H9 (cell line): ENCODE measurements around the gene OR10A6. TPM values are rescaled to one million over a fixed set of nuclear protein-coding genes. Genes with fewer than 3 reads are reported as not detected.

ENCODE experiments used
- DNase-seq: peaks from one replicate; pipeline ENCODE4 v3.0.0-alpha.2; 2017
- H2AFZ ChIP-seq: one replicate; pipeline ENCODE4 v1.6.1; 2013; ENCODE audit warnings: mild to moderate bottlenecking, low read length, control low read depth, moderate library complexity
- H2AK5ac ChIP-seq: 2 replicates; pipeline ENCODE4 v1.6.1; 2013; ENCODE audit warnings: low read length, control low read depth, mixed read lengths; ENCODE audit not compliant: insufficient read length
- H2BK120ac ChIP-seq: one replicate; pipeline ENCODE4 v1.6.1; 2013; ENCODE audit warnings: low read depth, mild to moderate bottlenecking, low read length, control low read depth, inconsistent platforms; ENCODE audit not compliant: poor library complexity, severe bottlenecking
- H2BK12ac ChIP-seq: 2 replicates; pipeline ENCODE4 v1.6.1; 2013; ENCODE audit warnings: low read length, control low read depth, mixed read lengths, low read depth; ENCODE audit not compliant: insufficient read length
- H2BK15ac ChIP-seq: 2 replicates; pipeline ENCODE4 v1.6.1; 2013; ENCODE audit warnings: low read depth, low read length, control low read depth
- H2BK20ac ChIP-seq: one replicate; pipeline ENCODE4 v1.6.1; 2013; ENCODE audit warnings: low read depth, mild to moderate bottlenecking, low read length, control low read depth, inconsistent platforms; ENCODE audit not compliant: poor library complexity, severe bottlenecking
- H2BK5ac ChIP-seq: 2 replicates; pipeline ENCODE4 v1.6.1; 2013; ENCODE audit warnings: low read length, control low read depth, mixed read lengths; ENCODE audit not compliant: insufficient read length
- H3K14ac ChIP-seq: 2 replicates; pipeline ENCODE4 v1.6.1; 2013; ENCODE audit warnings: low read length, control low read depth; ENCODE audit not compliant: insufficient read depth
- H3K18ac ChIP-seq: 2 replicates; pipeline ENCODE4 v1.6.1; 2013; ENCODE audit warnings: low read depth, mild to moderate bottlenecking, mixed read lengths, low read length, control low read depth; ENCODE audit not compliant: insufficient read length
- H3K23ac ChIP-seq: 2 replicates; pipeline ENCODE4 v1.6.1; 2013; ENCODE audit warnings: low read length, control low read depth, mixed read lengths, low read depth; ENCODE audit not compliant: insufficient read length
- H3K23me2 ChIP-seq: 2 replicates; pipeline ENCODE4 v1.6.1; 2013; ENCODE audit warnings: low read depth, mild to moderate bottlenecking, mixed read lengths, low read length, control low read depth; ENCODE audit not compliant: insufficient read length, poor library complexity, severe bottlenecking
- H3K27ac ChIP-seq: 2 replicates; pipeline ENCODE4 v1.5.1; 2013; ENCODE audit warnings: low read length, control low read depth, mixed read lengths, low read depth; ENCODE audit not compliant: insufficient read length
- H3K27me3 ChIP-seq: 2 replicates; pipeline ENCODE4 v1.6.1; 2013; ENCODE audit warnings: low read length, control low read depth, inconsistent platforms; ENCODE audit not compliant: insufficient read depth
- H3K4ac ChIP-seq: 2 replicates; pipeline ENCODE4 v1.6.1; 2013; ENCODE audit warnings: low read depth, mild to moderate bottlenecking, control low read depth, inconsistent platforms, low read length, moderate library complexity
- H3K4me1 ChIP-seq: 2 replicates; pipeline ENCODE4 v1.6.1; 2013; ENCODE audit warnings: low read length, control low read depth, inconsistent platforms; ENCODE audit not compliant: insufficient read depth
- H3K4me2 ChIP-seq: 2 replicates; pipeline ENCODE4 v1.6.1; 2013; ENCODE audit warnings: low read length, control low read depth, mixed read lengths; ENCODE audit not compliant: insufficient read length, insufficient read depth
- H3K56ac ChIP-seq: 2 replicates; pipeline ENCODE4 v1.6.1; 2013; ENCODE audit warnings: low read depth, mild to moderate bottlenecking, mixed read lengths, low read length, control low read depth; ENCODE audit not compliant: insufficient read length
- H3K79me1 ChIP-seq: 2 replicates; pipeline ENCODE4 v1.6.1; 2013; ENCODE audit warnings: low read depth, mild to moderate bottlenecking, moderate library complexity, low read length, control low read depth, inconsistent platforms; ENCODE audit not compliant: insufficient read depth, poor library complexity, severe bottlenecking
- H3K79me2 ChIP-seq: 2 replicates; pipeline ENCODE4 v1.6.1; 2013; ENCODE audit warnings: low read length, control low read depth, inconsistent platforms; ENCODE audit not compliant: insufficient read depth
- H3K9ac ChIP-seq: 2 replicates; pipeline ENCODE4 v1.6.1; 2013; ENCODE audit warnings: low read length, control low read depth, mixed read lengths; ENCODE audit not compliant: insufficient read length; ENCODE audit errors: extremely low read depth
- H3K9me3 ChIP-seq: one replicate; pipeline ENCODE4 v1.6.1; 2013; ENCODE audit warnings: low read depth, low read length, inconsistent platforms; ENCODE audit not compliant: control insufficient read depth
- H3T11ph ChIP-seq: one replicate; pipeline ENCODE4 v1.6.1; 2013; ENCODE audit warnings: mild to moderate bottlenecking, low read length, control low read depth, inconsistent platforms
- H4K20me1 ChIP-seq: one replicate; pipeline ENCODE4 v1.6.1; 2013; ENCODE audit not compliant: control insufficient read depth, insufficient read length, insufficient read depth
- H4K5ac ChIP-seq: 2 replicates; pipeline ENCODE4 v1.6.1; 2013; ENCODE audit warnings: low read depth, mild to moderate bottlenecking, mixed read lengths, low read length, control low read depth; ENCODE audit not compliant: insufficient read length
- H4K8ac ChIP-seq: replicated peaks from 2 replicates; pipeline ENCODE4 v1.6.1; 2013; ENCODE audit warnings: low read length, control low read depth, mixed read lengths, low read depth; ENCODE audit not compliant: insufficient read length
- H4K91ac ChIP-seq: 2 replicates; pipeline ENCODE4 v1.6.1; 2013; ENCODE audit warnings: low read depth, mild to moderate bottlenecking, moderate library complexity, mixed read lengths, low read length, control low read depth; ENCODE audit not compliant: insufficient read length
- H3K27ac Mint-ChIP-seq, 3 experiments: 2 replicates in 2 of 3; 3 replicates in 1 of 3; pipeline ENCODE4 v1.8.0; 2020 to 2021; ENCODE audit warnings: mixed read lengths in 3 of 3, mild to moderate bottlenecking in 1 of 3, moderate library complexity in 1 of 3
- H3K27me3 Mint-ChIP-seq: 2 replicates; pipeline ENCODE4 v1.8.0; 2021; ENCODE audit warnings: low read depth, mild to moderate bottlenecking, moderate library complexity, mixed read lengths
- H3K36me3 Mint-ChIP-seq, 3 experiments: 2 replicates in 2 of 3; 3 replicates in 1 of 3; pipeline ENCODE4 v1.8.0; 2020 to 2021; ENCODE audit warnings: low read depth in 3 of 3, mixed read lengths in 3 of 3; ENCODE audit not compliant: insufficient read depth in 1 of 3
- H3K4me1 Mint-ChIP-seq, 2 experiments: 2 replicates each; pipeline ENCODE4 v1.8.0; 2020; ENCODE audit warnings: mixed read lengths in 2 of 2
- H3K4me3 Mint-ChIP-seq, 2 experiments: 2 replicates in 1 of 2; 3 replicates in 1 of 2; pipeline ENCODE4 v1.8.0; 2020 to 2021; ENCODE audit warnings: mild to moderate bottlenecking in 2 of 2, mixed read lengths in 2 of 2, moderate library complexity in 1 of 2
- H3K9me3 Mint-ChIP-seq, 2 experiments: 2 replicates in 1 of 2; 3 replicates in 1 of 2; pipeline ENCODE4 v1.8.0; 2020; ENCODE audit warnings: mild to moderate bottlenecking in 2 of 2, mixed read lengths in 2 of 2, moderate library complexity in 1 of 2
- WGBS: extraction: QIAGEN DNeasy Blood & Tissue Kit; methylation state at CpG from one replicate; pipeline ENCODE4 v1.1.7; 2013; ENCODE audit warnings: missing lambda C conversion rate, low lambda C conversion rate, mixed read lengths; ENCODE audit not compliant: insufficient read length; ENCODE audit errors: extremely low coverage; 5-methylcytosine and 5-hydroxymethylcytosine counted together
- total RNA-seq: library from RNA; stranded (reverse); gene quantifications from 2 replicates; pipeline ENCODE4 v1.2.1, GENCODE V29; 2021
- TF ChIP-seq, protein P1 (sequence below): fragments of 200-600 bp; sonication (generic); conservative IDR thresholded peaks from 3 replicates; pipeline ENCODE4 v1.8.0; 2021; ENCODE audit warnings: antibody characterized with exemption, mild to moderate bottlenecking

Gene OR10A6
- total RNA-seq, 1 experiment from 2014 or later: not detected

DNA sequence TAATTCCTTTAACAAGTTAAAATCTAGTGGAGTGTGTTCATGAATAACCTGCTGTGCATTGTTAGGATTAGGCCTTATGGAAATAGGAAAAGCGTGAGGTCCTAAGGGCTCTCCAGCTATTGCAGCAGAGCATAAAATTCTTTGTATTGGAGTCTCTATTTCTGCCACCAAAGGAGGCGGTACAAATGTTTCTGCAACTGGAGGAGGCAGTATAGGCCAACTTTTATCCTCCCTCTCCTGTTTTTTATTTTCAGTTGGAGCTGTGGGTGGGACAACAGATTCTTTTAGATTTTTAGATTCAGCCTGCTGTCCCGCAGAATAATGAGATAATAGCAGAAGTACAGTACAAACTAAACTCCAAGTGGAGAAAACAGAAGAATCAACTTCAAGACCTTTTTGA, 26.2 kb downstream of the OR10A6 start:
- no peaks in the 10 kb centered on the region for H3K23me2 ChIP-seq
- no peak overlapping the region for H2BK12ac ChIP-seq
- H3K79me1 ChIP-seq: no peaks in the 10 kb centered on the region
- H3K9me3 Mint-ChIP-seq: peaks cover 0 to 2% of the 10 kb centered on the region in 2 experiments; a peak in 1 of 5 replicates
- H2BK15ac ChIP-seq: no peak overlapping the region
- TF ChIP-seq, protein P1, sequence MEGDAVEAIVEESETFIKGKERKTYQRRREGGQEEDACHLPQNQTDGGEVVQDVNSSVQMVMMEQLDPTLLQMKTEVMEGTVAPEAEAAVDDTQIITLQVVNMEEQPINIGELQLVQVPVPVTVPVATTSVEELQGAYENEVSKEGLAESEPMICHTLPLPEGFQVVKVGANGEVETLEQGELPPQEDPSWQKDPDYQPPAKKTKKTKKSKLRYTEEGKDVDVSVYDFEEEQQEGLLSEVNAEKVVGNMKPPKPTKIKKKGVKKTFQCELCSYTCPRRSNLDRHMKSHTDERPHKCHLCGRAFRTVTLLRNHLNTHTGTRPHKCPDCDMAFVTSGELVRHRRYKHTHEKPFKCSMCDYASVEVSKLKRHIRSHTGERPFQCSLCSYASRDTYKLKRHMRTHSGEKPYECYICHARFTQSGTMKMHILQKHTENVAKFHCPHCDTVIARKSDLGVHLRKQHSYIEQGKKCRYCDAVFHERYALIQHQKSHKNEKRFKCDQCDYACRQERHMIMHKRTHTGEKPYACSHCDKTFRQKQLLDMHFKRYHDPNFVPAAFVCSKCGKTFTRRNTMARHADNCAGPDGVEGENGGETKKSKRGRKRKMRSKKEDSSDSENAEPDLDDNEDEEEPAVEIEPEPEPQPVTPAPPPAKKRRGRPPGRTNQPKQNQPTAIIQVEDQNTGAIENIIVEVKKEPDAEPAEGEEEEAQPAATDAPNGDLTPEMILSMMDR: peak; percentile 61
- no peak overlapping the region for H3K4me3 Mint-ChIP-seq
- H2BK120ac ChIP-seq: no peak overlapping the region
- H3K9ac ChIP-seq: peak overlapping the region; percentile 62
- no peaks in the 10 kb centered on the region for H3K79me2 ChIP-seq
- no peak overlapping the region for H2BK20ac ChIP-seq
- H3K27ac ChIP-seq: peak overlapping the region; percentile 62
- H3K9me3 ChIP-seq: no peaks in the 10 kb centered on the region
- peaks cover 0 to 6% (median 0%) of the 10 kb centered on the region in 3 experiments; a peak in 2 of 7 replicates for H3K36me3 Mint-ChIP-seq
- H3K56ac ChIP-seq: no peak overlapping the region
- no peak overlapping the region for H3T11ph ChIP-seq
- no peak overlapping the region for H2AK5ac ChIP-seq
- no peak for DNase-seq
- H3K14ac ChIP-seq: no peak overlapping the region
- H3K23ac ChIP-seq: no peak overlapping the region
- H3K4me2 ChIP-seq: peak overlapping the region; percentile 50
- H3K27me3 ChIP-seq: no peaks in the 10 kb centered on the region
- no peak overlapping the region for H4K8ac ChIP-seq
- H4K20me1 ChIP-seq: peaks cover 3% of the 10 kb centered on the region
- H2BK5ac ChIP-seq: no peak overlapping the region
- peaks cover 60 to 66% of the 10 kb centered on the region in 2 experiments for H3K4me1 Mint-ChIP-seq
- H3K18ac ChIP-seq: no peak overlapping the region
- H4K91ac ChIP-seq: no peak overlapping the region
- no CpG with 5 or more reads among the region's 3 CpGs for WGBS
- no peak overlapping the region for H2AFZ ChIP-seq
- H4K5ac ChIP-seq: peak overlapping the region; percentile 19
- H3K27ac Mint-ChIP-seq: 0 out of 7 replicates have a peak overlapping the region, but pooled peaks of 1 of the 3 experiments have one; percentile 95
- no peak overlapping the region for H3K4ac ChIP-seq
- H3K27me3 Mint-ChIP-seq: no peaks in the 10 kb centered on the region; the same call in 1 of the 2 replicates
- peaks cover 4% of the 10 kb centered on the region; the same call in 1 of the 2 replicates for H3K4me1 ChIP-seq
